Keratinocyte (primary cell): ENCODE measurements around the gene MYB. TPM values are rescaled to one million over a fixed set of nuclear protein-coding genes. Genes with fewer than 3 reads are reported as not detected.

ENCODE experiments used
- DNase-seq: peaks from one replicate; pipeline ENCODE4 v3.0.0-alpha.2; 2011; ENCODE audit warnings: low read depth, missing footprints, low spot score
- FAIRE-seq: peaks from 2 replicates; lab custom pipeline; 2011; peaks lifted over from hg19 to GRCh38; lab: Jason Lieb, UNC
- H2AFZ ChIP-seq: 2 replicates; pipeline ENCODE4 v1.6.0; 2012; ENCODE audit warnings: low read length, control low read depth, inconsistent platforms; ENCODE audit not compliant: control insufficient read depth
- H3K27ac ChIP-seq: 2 replicates; pipeline ENCODE4 v1.5.1; 2011; ENCODE audit warnings: low read length; ENCODE audit not compliant: control insufficient read depth, insufficient read depth
- H3K27me3 ChIP-seq: 3 replicates; pipeline ENCODE4 v1.6.0; 2011; ENCODE audit warnings: low read length; ENCODE audit not compliant: control insufficient read depth, insufficient read depth; ENCODE audit errors: extremely low read depth
- H3K36me3 ChIP-seq, 2 experiments: 2 replicates in 1 of 2; 3 replicates in 1 of 2; pipeline ENCODE4 v1.5.1; 2011; ENCODE audit warnings: low read length in 2 of 2, mild to moderate bottlenecking in 1 of 2; ENCODE audit not compliant: control insufficient read depth in 2 of 2, insufficient read depth in 2 of 2; ENCODE audit errors: extremely low read depth in 1 of 2
- H3K4me1 ChIP-seq: 3 replicates; pipeline ENCODE4 v1.5.1; 2011; ENCODE audit warnings: low read length; ENCODE audit not compliant: control insufficient read depth, insufficient read depth; ENCODE audit errors: extremely low read depth
- H3K4me2 ChIP-seq: 3 replicates; pipeline ENCODE4 v1.6.0; 2011; ENCODE audit warnings: low read depth, low read length; ENCODE audit not compliant: control insufficient read depth, insufficient read depth; ENCODE audit errors: extremely low read depth
- H3K4me3 ChIP-seq, 3 experiments: fragments of 200-600 bp in 1 of 3; sonication (generic) in 1 of 3; 2 replicates in 2 of 3; 3 replicates in 1 of 3; pipeline ENCODE4 v1.5.1; 2011 to 2016; ENCODE audit warnings: low read length in 3 of 3, mild to moderate bottlenecking in 3 of 3, control low read depth in 2 of 3, inconsistent platforms in 1 of 3, low read depth in 1 of 3, mixed read lengths in 1 of 3, mixed run types in 1 of 3, moderate library complexity in 1 of 3; ENCODE audit not compliant: control insufficient read depth in 2 of 3, insufficient read depth in 2 of 3; ENCODE audit errors: extremely low read depth in 1 of 3
- H3K79me2 ChIP-seq: 2 replicates; pipeline ENCODE4 v1.6.0; 2012; ENCODE audit warnings: low read length; ENCODE audit not compliant: control insufficient read depth, insufficient read depth
- H3K9ac ChIP-seq: 3 replicates; pipeline ENCODE4 v1.6.0; 2011; ENCODE audit warnings: low read length; ENCODE audit not compliant: control insufficient read depth, insufficient read depth; ENCODE audit errors: extremely low read depth
- H3K9me1 ChIP-seq: 3 replicates; pipeline ENCODE4 v1.6.0; 2011; ENCODE audit warnings: low read length; ENCODE audit not compliant: control insufficient read depth, insufficient read depth; ENCODE audit errors: extremely low read depth
- H3K9me3 ChIP-seq: 2 replicates; pipeline ENCODE4 v1.5.1; 2012; ENCODE audit warnings: low read depth, low read length; ENCODE audit not compliant: control insufficient read depth
- H4K20me1 ChIP-seq: 3 replicates; pipeline ENCODE4 v1.6.0; 2011; ENCODE audit warnings: low read length; ENCODE audit not compliant: control insufficient read depth, insufficient read depth; ENCODE audit errors: extremely low read depth
- CTCF ChIP-seq, 3 experiments: IDR thresholded peaks in 1 of 3; conservative IDR thresholded peaks in 1 of 3; optimal IDR thresholded peaks in 1 of 3; 2 replicates in 2 of 3; 3 replicates in 1 of 3; pipeline versions ENCODE3 to v1.5.1; 2011; ENCODE audit warnings: low read length in 3 of 3, mild to moderate bottlenecking in 3 of 3, moderate library complexity in 2 of 3, control low read depth in 1 of 3, inconsistent platforms in 1 of 3; ENCODE audit not compliant: insufficient read depth in 2 of 3; ENCODE audit errors: extremely low read depth in 1 of 3
- EZH2 ChIP-seq: IDR thresholded peaks from one replicate; pipeline ENCODE4 v1.6.1; 2012; ENCODE audit warnings: inconsistent platforms, mild to moderate bottlenecking, low read length, moderate library complexity
- dilution Hi-C: fragments of 300-500 bp; cut with MboI; formaldehyde crosslinking; loops from one replicate; pipeline ENCODE4 v1.7.0; 2020; ENCODE audit warnings: low sequenced_read_pairs; ENCODE audit not compliant: extremely low pct_ligation_motif_present
- polyA plus RNA-seq, 5 experiments: library from polyadenylated mRNA; depleted of rRNA in 3 of 5; stranded (reverse) in 3 of 5; stranded (forward) in 1 of 5; unstranded in 1 of 5; fragments of >200 nt; gene quantifications; 1 replicate in 1 of 5; 2 replicates in 3 of 5; 3 replicates in 1 of 5; pipeline versions ENCODE4 v1.2.1 to v1.2.3, GENCODE V29; 2011 to 2012; ENCODE audit warnings: missing spikeins in 2 of 5, low read depth in 1 of 5, low replicate concordance in 1 of 5

Gene MYB
- polyA plus RNA-seq, 1 donor (not counting 4 experiments of a cell fraction or from before 2014, with no cell fraction given): 0.04 TPM

GRCh38 chr6:135222623-135223022 is 41.5 kb downstream of the MYB start:
- Histone ChIP-seq H4K20me1 (no peaks in the 10 kb centered on the region), H3K79me2 (no peaks in the 10 kb centered on the region), H3K27me3 (no peaks in the 10 kb centered on the region), H3K9ac (no peak overlapping the region), H3K27ac (no peak overlapping the region), H3K4me1 (no peaks in the 10 kb centered on the region), H3K4me3 (no peak overlapping the region), H3K4me2 (no peak overlapping the region), H2AFZ (no peak overlapping the region), H3K36me3 (no peaks in the 10 kb centered on the region), H3K9me1 (no peaks in the 10 kb centered on the region), H3K9me3 (no peaks in the 10 kb centered on the region)
- DNase-seq: no peak
- no peak for TF ChIP-seq CTCF (optimal IDR thresholded peaks at IDR 0.05 in 1 of 3, IDR thresholded peaks at IDR 0.05 in 1 of 3, conservative IDR thresholded peaks at IDR 0.05 in 1 of 3; ENCODE audit: extremely low read depth in 1 of 3, insufficient read depth in 2 of 3, low read length in 3 of 3)
- dilution Hi-C loops: no loop called here
- FAIRE-seq: no peak

GRCh38 chr6:135224037-135224647 is 43.0 kb downstream of the MYB start:
- Histone ChIP-seq H3K4me2 (no peak overlapping the region), H3K9me1 (no peaks in the 10 kb centered on the region), H4K20me1 (no peaks in the 10 kb centered on the region), H2AFZ (no peak overlapping the region), H3K79me2 (no peaks in the 10 kb centered on the region), H3K9me3 (no peaks in the 10 kb centered on the region), H3K4me3 (no peak overlapping the region), H3K36me3 (no peaks in the 10 kb centered on the region), H3K27me3 (no peaks in the 10 kb centered on the region), H3K9ac (no peak overlapping the region), H3K27ac (no peak overlapping the region), H3K4me1 (no peaks in the 10 kb centered on the region)
- TF ChIP-seq EZH2 (no peak), CTCF (optimal IDR thresholded peaks at IDR 0.05 in 1 of 3, IDR thresholded peaks at IDR 0.05 in 1 of 3, conservative IDR thresholded peaks at IDR 0.05 in 1 of 3; ENCODE audit: extremely low read depth in 1 of 3, insufficient read depth in 2 of 3, low read length in 3 of 3) (no peak)
- FAIRE-seq (no peak), DNase-seq (no peak)
- dilution Hi-C loops: no loop called here
